ENCODE data around the gene TTC32. TPM values are rescaled to one million over a fixed set of nuclear protein-coding genes. Genes with fewer than 3 reads are reported as not detected.
A peak's percentile ranks its signal among the peaks of the same experiment; 100 is the strongest.

The TTC32 gene
- total RNA-seq, 2 donors from 2014 or later: 33.4 to 36.9 TPM

GRCh38 chr2:19879120-19879519, 22.7 kb downstream of the TTC32 start:
- no peak for ATAC-seq
- no peak overlapping the region for H3K27ac Mint-ChIP-seq
- no peaks in the 10 kb centered on the region for H3K27me3 Mint-ChIP-seq
- no peak for DNase-seq
- no peaks in the 10 kb centered on the region for H3K9me3 ChIP-seq (ENCODE audit: control insufficient read depth, low read length, poor library complexity, severe bottlenecking)
- no peak overlapping the region for H3K4me3 Mint-ChIP-seq
- peaks cover 3% of the 10 kb centered on the region for H3K4me1 Mint-ChIP-seq
- no peaks in the 10 kb centered on the region for H3K36me3 Mint-ChIP-seq (ENCODE audit: low read depth)

GRCh38 chr2:19878268-19879046, 23.3 kb downstream of the TTC32 start:
- Mint-ChIP-seq H3K27me3 (no peaks in the 10 kb centered on the region), H3K4me3 (no peak overlapping the region), H3K4me1 (peaks cover 3% of the 10 kb centered on the region), H3K27ac (no peak overlapping the region), H3K36me3 (ENCODE audit: low read depth) (no peaks in the 10 kb centered on the region)
- ATAC-seq (no peak), DNase-seq (no peak)
- no peaks in the 10 kb centered on the region for H3K9me3 ChIP-seq (ENCODE audit: control insufficient read depth, low read length, poor library complexity, severe bottlenecking)

GRCh38 chr2:19876751-19877150, 25.0 kb downstream of the TTC32 start:
- Mint-ChIP-seq H3K4me3 (no peak overlapping the region), H3K27me3 (no peaks in the 10 kb centered on the region), H3K4me1 (peaks cover 5% of the 10 kb centered on the region), H3K27ac (no peak overlapping the region), H3K36me3 (ENCODE audit: low read depth) (no peaks in the 10 kb centered on the region)
- DNase-seq (no peak), ATAC-seq (no peak)
- no peaks in the 10 kb centered on the region for H3K9me3 ChIP-seq (ENCODE audit: control insufficient read depth, low read length, poor library complexity, severe bottlenecking)

- H3K4me3 Mint-ChIP-seq: no peak overlapping the region
- no peaks in the 10 kb centered on the region for H3K27me3 Mint-ChIP-seq
- no peak for ATAC-seq
Observed at GRCh38 chr2:19875280-19875679, 26.5 kb downstream of the TTC32 start.

GRCh38 chr2:19874726-19875125, 27.1 kb downstream of the TTC32 start:
- no peak for DNase-seq
- no peaks in the 10 kb centered on the region for H3K27me3 Mint-ChIP-seq

More at GRCh38 chr2:19875280-19875679, 26.5 kb downstream of the TTC32 start:
- peaks cover 2% of the 10 kb centered on the region for H3K36me3 Mint-ChIP-seq (ENCODE audit: low read depth)
- no peak for DNase-seq
- peaks cover 9% of the 10 kb centered on the region for H3K4me1 Mint-ChIP-seq
- no peak overlapping the region for H3K27ac Mint-ChIP-seq
- no peaks in the 10 kb centered on the region for H3K9me3 ChIP-seq (ENCODE audit: control insufficient read depth, low read length, poor library complexity, severe bottlenecking)

GRCh38 chr2:19873014-19873413, 28.8 kb downstream of the TTC32 start:
- Mint-ChIP-seq H3K27me3 (no peaks in the 10 kb centered on the region), H3K36me3 (ENCODE audit: low read depth) (peaks cover 4% of the 10 kb centered on the region), H3K4me3 (no peak overlapping the region), H3K27ac (no peak overlapping the region), H3K4me1 (peaks cover 24% of the 10 kb centered on the region)
- no peaks in the 10 kb centered on the region for H3K9me3 ChIP-seq (ENCODE audit: control insufficient read depth, low read length, poor library complexity, severe bottlenecking)
- ATAC-seq: no peak
- DNase-seq: no peak

More at GRCh38 chr2:19874726-19875125, 27.1 kb downstream of the TTC32 start:
- no peak for ATAC-seq
- no peaks in the 10 kb centered on the region for H3K9me3 ChIP-seq (ENCODE audit: control insufficient read depth, low read length, poor library complexity, severe bottlenecking)
- peaks cover 3% of the 10 kb centered on the region for H3K36me3 Mint-ChIP-seq (ENCODE audit: low read depth)
- no peak overlapping the region for H3K4me3 Mint-ChIP-seq
- no peak overlapping the region for H3K27ac Mint-ChIP-seq
- H3K4me1 Mint-ChIP-seq: peaks cover 13% of the 10 kb centered on the region

GRCh38 chr2:19872302-19872701, 29.5 kb downstream of the TTC32 start:
- ATAC-seq: no peak
- H3K9me3 ChIP-seq (ENCODE audit: control insufficient read depth, low read length, poor library complexity, severe bottlenecking): no peaks in the 10 kb centered on the region
- Mint-ChIP-seq H3K27me3 (no peaks in the 10 kb centered on the region), H3K4me1 (peaks cover 25% of the 10 kb centered on the region), H3K36me3 (ENCODE audit: low read depth) (peaks cover 4% of the 10 kb centered on the region), H3K4me3 (no peak overlapping the region), H3K27ac (no peak overlapping the region)
- no peak for DNase-seq

- Mint-ChIP-seq H3K27me3 (no peaks in the 10 kb centered on the region), H3K36me3 (ENCODE audit: low read depth) (peaks cover 4% of the 10 kb centered on the region), H3K27ac (no peak overlapping the region), H3K4me1 (peaks cover 25% of the 10 kb centered on the region), H3K4me3 (no peak overlapping the region)
- H3K9me3 ChIP-seq (ENCODE audit: control insufficient read depth, low read length, poor library complexity, severe bottlenecking): no peaks in the 10 kb centered on the region
- DNase-seq (no peak), ATAC-seq (no peak)
Observed at GRCh38 chr2:19871836-19872235, 29.9 kb downstream of the TTC32 start.

GRCh38 chr2:19870792-19871191, 31.0 kb downstream of the TTC32 start:
- Mint-ChIP-seq H3K4me1 (peaks cover 22% of the 10 kb centered on the region), H3K36me3 (ENCODE audit: low read depth) (peaks cover 4% of the 10 kb centered on the region), H3K27ac (no peak overlapping the region), H3K27me3 (no peaks in the 10 kb centered on the region), H3K4me3 (no peak overlapping the region)
- DNase-seq (no peak), ATAC-seq (no peak)
- H3K9me3 ChIP-seq (ENCODE audit: control insufficient read depth, low read length, poor library complexity, severe bottlenecking): no peaks in the 10 kb centered on the region

- H3K4me1 Mint-ChIP-seq: peaks cover 22% of the 10 kb centered on the region
- ATAC-seq (peak; percentile 94), DNase-seq (peak; percentile 38 to 47 (median 44))
- H3K27ac Mint-ChIP-seq: peak overlapping the region; percentile 93
- H3K9me3 ChIP-seq (ENCODE audit: control insufficient read depth, low read length, poor library complexity, severe bottlenecking): no peaks in the 10 kb centered on the region
- H3K4me3 Mint-ChIP-seq: peak overlapping the region; percentile 96
- H3K27me3 Mint-ChIP-seq: no peaks in the 10 kb centered on the region
- H3K36me3 Mint-ChIP-seq (ENCODE audit: low read depth): peaks cover 4% of the 10 kb centered on the region
Observed at GRCh38 chr2:19868701-19869580, 32.8 kb downstream of the TTC32 start.

GRCh38 chr2:19868224-19868623, 33.6 kb downstream of the TTC32 start:
- ATAC-seq (no peak), DNase-seq (no peak)
- Mint-ChIP-seq H3K27me3 (no peaks in the 10 kb centered on the region), H3K4me1 (peaks cover 25% of the 10 kb centered on the region), H3K27ac (no peak overlapping the region), H3K36me3 (ENCODE audit: low read depth) (peaks cover 4% of the 10 kb centered on the region), H3K4me3 (peak overlapping the region; percentile 96)
- H3K9me3 ChIP-seq (ENCODE audit: control insufficient read depth, low read length, poor library complexity, severe bottlenecking): no peaks in the 10 kb centered on the region

- DNase-seq: no peak
- Mint-ChIP-seq H3K4me3 (no peak overlapping the region), H3K36me3 (ENCODE audit: low read depth) (peaks cover 4% of the 10 kb centered on the region), H3K27ac (peak overlapping the region; percentile 45), H3K27me3 (peaks cover 10% of the 10 kb centered on the region), H3K4me1 (peaks cover 27% of the 10 kb centered on the region)
- no peak for ATAC-seq
- H3K9me3 ChIP-seq (ENCODE audit: control insufficient read depth, low read length, poor library complexity, severe bottlenecking): no peaks in the 10 kb centered on the region
Observed at GRCh38 chr2:19866771-19867170, 35.0 kb downstream of the TTC32 start.

- H3K27ac Mint-ChIP-seq: no peak overlapping the region
- H3K4me1 Mint-ChIP-seq: peaks cover 21% of the 10 kb centered on the region
- peaks cover 21% of the 10 kb centered on the region for H3K27me3 Mint-ChIP-seq
- H3K4me3 Mint-ChIP-seq: no peak overlapping the region
- ATAC-seq (no peak), DNase-seq (no peak)
- no peaks in the 10 kb centered on the region for H3K9me3 ChIP-seq (ENCODE audit: control insufficient read depth, low read length, poor library complexity, severe bottlenecking)
- peaks cover 2% of the 10 kb centered on the region for H3K36me3 Mint-ChIP-seq (ENCODE audit: low read depth)
Observed at GRCh38 chr2:19865151-19865550, 36.6 kb downstream of the TTC32 start.

All from T-helper 17 cell (primary cell).